CD4-positive, alpha-beta T cell treated with Interleukin-6 for 4 hours (primary cell): Measurements from ENCODE around the gene SLC8A2.

Experiments
- DNase-seq: peaks from one replicate; pipeline ENCODE4 v3.0.0-alpha.2; 2020; ENCODE audit warnings: mixed read lengths

SLC8A2 gene

GRCh38 chr19:47503130-47503825 is 31.6 kb upstream of the SLC8A2 start:
- no peak for DNase-seq

- no peak for DNase-seq
Observed at GRCh38 chr19:47499863-47500830, 28.5 kb upstream of the SLC8A2 start.

- DNase-seq = no peak
Observed at GRCh38 chr19:47499371-47499770, 27.7 kb upstream of the SLC8A2 start.

GRCh38 chr19:47498561-47498960 is 26.9 kb upstream of the SLC8A2 start:
- DNase-seq = no peak

- no peak for DNase-seq
Observed at GRCh38 chr19:47497821-47498520, 26.3 kb upstream of the SLC8A2 start.

- DNase-seq = no peak
Observed at GRCh38 chr19:47497050-47497766, 25.5 kb upstream of the SLC8A2 start.

- no peak for DNase-seq
Observed at GRCh38 chr19:47495478-47496372, 24.0 kb upstream of the SLC8A2 start.

GRCh38 chr19:47494729-47495128 is 23.0 kb upstream of the SLC8A2 start:
- no peak for DNase-seq

- no peak for DNase-seq
Observed at GRCh38 chr19:47494211-47494547, 22.5 kb upstream of the SLC8A2 start.

- DNase-seq = no peak
Observed at GRCh38 chr19:47493378-47494210, 21.9 kb upstream of the SLC8A2 start.

GRCh38 chr19:47492571-47493377 is 21.1 kb upstream of the SLC8A2 start:
- no peak for DNase-seq

- DNase-seq = no peak
Observed at GRCh38 chr19:47492137-47492533, 20.4 kb upstream of the SLC8A2 start.

GRCh38 chr19:47491358-47492136 is 19.9 kb upstream of the SLC8A2 start:
- no peak for DNase-seq

GRCh38 chr19:47490847-47491246 is 19.2 kb upstream of the SLC8A2 start:
- no peak for DNase-seq

- no peak for DNase-seq
Observed at GRCh38 chr19:47490031-47490430, 18.3 kb upstream of the SLC8A2 start.

GRCh38 chr19:47489072-47489914 is 17.6 kb upstream of the SLC8A2 start:
- DNase-seq = no peak

GRCh38 chr19:47487551-47488515 is 16.1 kb upstream of the SLC8A2 start:
- DNase-seq = no peak
